ENCODE measurements around the gene TMCO4. TPM values are rescaled to one million over a fixed set of nuclear protein-coding genes. Genes with fewer than 3 reads are reported as not detected.
A peak's percentile ranks its signal among the peaks of the same experiment; 100 is the strongest.

Gene TMCO4
- total and polyA plus RNA-seq, 9 donors = 1.7 to 3.7 (median 2.0) TPM

GRCh38 chr1:19705464-19705863, 94.3 kb downstream of the TMCO4 start:
- no peak for DNase-seq
- H3K36me3 ChIP-seq (ENCODE audit: control insufficient read depth, insufficient read depth, low read length) = no peaks in the 10 kb centered on the region
- H3K9me3 ChIP-seq (replicated peaks; ENCODE audit: control insufficient read depth, low read depth, low read length) = no peaks in the 10 kb centered on the region
- no peak overlapping the region for H3K4me3 ChIP-seq (ENCODE audit: low read length)
- no peak overlapping the region for H3K27ac ChIP-seq (ENCODE audit: low read length)
- H3K4me1 ChIP-seq (ENCODE audit: control insufficient read depth, insufficient read depth, low read length) = peaks cover 6% of the 10 kb centered on the region
- no CpG with 5 or more reads among the region's 4 CpGs for WGBS (ENCODE audit: insufficient coverage)
- H3K27me3 ChIP-seq (ENCODE audit: control insufficient read depth, insufficient read depth, low read length) = no peaks in the 10 kb centered on the region

DNA sequence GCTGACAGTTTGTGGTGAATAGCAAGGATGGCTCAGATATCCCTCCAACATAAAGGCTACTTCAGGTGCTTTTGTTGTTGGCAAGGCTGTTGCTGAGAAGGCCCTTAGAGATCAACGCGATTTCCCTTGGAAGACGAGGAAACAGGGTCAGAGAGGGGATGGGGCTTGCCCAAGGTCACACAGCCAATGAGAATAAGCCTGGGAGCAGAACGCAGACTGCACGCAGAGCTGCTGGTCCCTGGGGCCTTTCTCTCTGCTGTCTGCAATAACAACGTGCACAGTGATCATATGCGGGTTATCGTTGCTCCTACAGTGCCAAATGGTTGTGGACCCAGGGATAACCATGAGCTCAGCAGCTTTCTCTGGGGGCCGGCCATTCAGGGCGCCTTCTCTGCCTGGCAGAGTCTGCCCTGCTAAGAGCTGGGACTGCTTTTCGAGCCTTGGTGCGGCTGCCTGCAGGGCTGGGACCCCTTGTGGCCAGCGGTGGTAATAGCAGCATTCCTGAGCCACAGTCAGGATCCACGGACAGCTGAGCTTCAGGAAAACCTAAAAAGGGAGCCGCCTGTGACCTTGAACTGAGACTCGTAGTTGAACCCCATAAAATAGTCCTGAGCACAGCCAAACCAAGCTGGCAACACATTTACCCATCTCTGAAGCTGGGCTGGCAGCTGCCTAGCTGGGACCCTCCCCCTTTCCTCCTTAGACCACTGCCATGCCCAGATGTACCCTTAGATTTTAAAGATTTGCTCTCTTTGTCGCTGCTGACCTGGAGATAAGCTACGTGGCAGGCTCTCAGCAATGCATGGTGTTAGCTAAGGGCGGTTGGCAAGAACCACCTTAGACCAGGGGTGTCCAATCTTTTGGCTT, 95.2 kb downstream of the TMCO4 start:
- Histone ChIP-seq H3K27me3 (ENCODE audit: control insufficient read depth, insufficient read depth, low read length) (no peaks in the 10 kb centered on the region), H3K4me1 (ENCODE audit: control insufficient read depth, insufficient read depth, low read length) (peaks cover 6% of the 10 kb centered on the region), H3K4me3 (ENCODE audit: low read length) (no peak overlapping the region), H3K27ac (ENCODE audit: low read length) (no peak overlapping the region), H3K36me3 (ENCODE audit: control insufficient read depth, insufficient read depth, low read length) (no peaks in the 10 kb centered on the region), H3K9me3 (replicated peaks; ENCODE audit: control insufficient read depth, low read depth, low read length) (no peaks in the 10 kb centered on the region)
- peak; percentile 71 for DNase-seq
- 13% methylated on average over 19 of the region's 19 CpGs for WGBS (ENCODE audit: insufficient coverage)

GRCh38 chr1:19703280-19703679, 96.4 kb downstream of the TMCO4 start:
- Histone ChIP-seq H3K27me3 (ENCODE audit: control insufficient read depth, insufficient read depth, low read length) (no peaks in the 10 kb centered on the region), H3K36me3 (ENCODE audit: control insufficient read depth, insufficient read depth, low read length) (no peaks in the 10 kb centered on the region), H3K27ac (ENCODE audit: low read length) (no peak overlapping the region), H3K9me3 (replicated peaks; ENCODE audit: control insufficient read depth, low read depth, low read length) (no peaks in the 10 kb centered on the region), H3K4me3 (ENCODE audit: low read length) (no peak overlapping the region), H3K4me1 (ENCODE audit: control insufficient read depth, insufficient read depth, low read length) (peaks cover 6% of the 10 kb centered on the region)
- WGBS (ENCODE audit: insufficient coverage) = 56% methylated on average over 2 of the region's 3 CpGs
- no peak for DNase-seq

DNA sequence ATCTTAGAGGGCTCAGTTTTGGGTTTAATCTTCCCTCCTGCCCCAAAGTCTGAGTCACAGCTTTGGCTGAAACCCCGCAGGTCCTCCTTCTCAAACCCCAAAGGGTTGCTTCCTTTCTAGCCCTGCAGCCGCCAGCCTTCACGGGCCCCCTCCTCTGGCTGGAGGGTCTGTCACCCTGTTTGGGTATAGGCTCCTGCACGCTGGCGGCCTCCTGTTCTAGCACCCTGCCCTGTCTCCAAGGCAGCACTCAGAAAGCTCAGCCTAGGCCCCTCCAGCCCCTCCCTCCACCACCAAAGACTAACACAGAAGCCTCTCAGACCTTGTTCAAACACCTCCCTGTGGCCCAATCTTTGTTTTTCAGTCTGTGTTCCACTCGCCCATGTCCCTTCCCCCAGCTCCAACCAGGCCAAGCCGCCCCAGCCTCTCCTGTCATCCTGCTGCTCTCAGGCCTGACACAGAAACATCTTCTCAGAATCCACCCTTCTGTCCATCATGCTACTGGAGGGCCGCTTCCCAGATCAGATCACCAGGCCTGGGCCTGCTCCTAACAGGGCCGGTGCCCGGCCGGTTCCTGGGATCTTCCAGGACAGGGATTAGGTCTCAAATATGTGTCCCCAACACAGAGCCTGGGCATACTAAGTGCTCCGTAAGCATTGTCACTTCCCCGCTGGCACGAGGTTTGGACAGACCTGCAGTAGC, 99.5 kb downstream of the TMCO4 start:
- Histone ChIP-seq H3K9me3 (replicated peaks; ENCODE audit: control insufficient read depth, low read depth, low read length) (no peaks in the 10 kb centered on the region), H3K36me3 (ENCODE audit: control insufficient read depth, insufficient read depth, low read length) (no peaks in the 10 kb centered on the region), H3K4me1 (ENCODE audit: control insufficient read depth, insufficient read depth, low read length) (peaks cover 6% of the 10 kb centered on the region), H3K27me3 (ENCODE audit: control insufficient read depth, insufficient read depth, low read length) (no peaks in the 10 kb centered on the region), H3K4me3 (ENCODE audit: low read length) (no peak overlapping the region), H3K27ac (ENCODE audit: low read length) (no peak overlapping the region)
- DNase-seq = no peak
- 76% methylated on average over 14 of the region's 14 CpGs for WGBS (ENCODE audit: insufficient coverage)

DNA sequence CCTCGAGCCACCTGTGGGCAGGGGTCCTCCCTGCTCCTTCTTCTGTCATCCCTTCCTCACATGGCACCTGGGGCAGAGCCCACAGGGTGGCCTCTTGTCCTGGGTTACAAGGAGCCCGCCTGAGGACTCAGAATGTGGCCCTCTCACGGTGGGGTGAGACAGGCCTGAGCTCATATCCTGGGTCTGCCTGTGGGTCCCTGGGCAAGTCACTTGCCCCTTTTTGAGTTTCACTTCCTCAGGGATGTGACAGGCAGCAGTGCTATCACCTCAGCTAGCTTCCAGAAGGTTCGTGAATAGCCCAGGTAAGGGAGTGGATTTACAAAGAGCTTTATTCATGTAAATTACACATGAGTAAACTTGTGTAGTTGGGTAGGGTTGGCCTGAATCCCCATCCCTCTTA, 101.5 kb downstream of the TMCO4 start:
- DNase-seq = no peak
- H3K4me1 ChIP-seq (ENCODE audit: control insufficient read depth, insufficient read depth, low read length) = no peaks in the 10 kb centered on the region
- H3K36me3 ChIP-seq (ENCODE audit: control insufficient read depth, insufficient read depth, low read length) = no peaks in the 10 kb centered on the region
- no peak overlapping the region for H3K27ac ChIP-seq (ENCODE audit: low read length)
- H3K4me3 ChIP-seq (ENCODE audit: low read length) = no peak overlapping the region
- no peaks in the 10 kb centered on the region for H3K9me3 ChIP-seq (replicated peaks; ENCODE audit: control insufficient read depth, low read depth, low read length)
- H3K27me3 ChIP-seq (ENCODE audit: control insufficient read depth, insufficient read depth, low read length) = no peaks in the 10 kb centered on the region
- whole genome bisulfite sequencing (ENCODE audit: insufficient coverage) = 87% methylated on average over 3 of the region's 4 CpGs

- no peak overlapping the region for H3K27ac ChIP-seq (ENCODE audit: low read length)
- no peaks in the 10 kb centered on the region for H3K27me3 ChIP-seq (ENCODE audit: control insufficient read depth, insufficient read depth, low read length)
- H3K36me3 ChIP-seq (ENCODE audit: control insufficient read depth, insufficient read depth, low read length) = no peaks in the 10 kb centered on the region
- H3K4me3 ChIP-seq (ENCODE audit: low read length) = no peak overlapping the region
- no peak for DNase-seq
- 97% methylated on average over 7 of the region's 8 CpGs for WGBS (ENCODE audit: insufficient coverage)
- no peaks in the 10 kb centered on the region for H3K4me1 ChIP-seq (ENCODE audit: control insufficient read depth, insufficient read depth, low read length)
- no peaks in the 10 kb centered on the region for H3K9me3 ChIP-seq (replicated peaks; ENCODE audit: control insufficient read depth, low read depth, low read length)
Observed at GRCh38 chr1:19696820-19697219, 102.9 kb downstream of the TMCO4 start.

DNA sequence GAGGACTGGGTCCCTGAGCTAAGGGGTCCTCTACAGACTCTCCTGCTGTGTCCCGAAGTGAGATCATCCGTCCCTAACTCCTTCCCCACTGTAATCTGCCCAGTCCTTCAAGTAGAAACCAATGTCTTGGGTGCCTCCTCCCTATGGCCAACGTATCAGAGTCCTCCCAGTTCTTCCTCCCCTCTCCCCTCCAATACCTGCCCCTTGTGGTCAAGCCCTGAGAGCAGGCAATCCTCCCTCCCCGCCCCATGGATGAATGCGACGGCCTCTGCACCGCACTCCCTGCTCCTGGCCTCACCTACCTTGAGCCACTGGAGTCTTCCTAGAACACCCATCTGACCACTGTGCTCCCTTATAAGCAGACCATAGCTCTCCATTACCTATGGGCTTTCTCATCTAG, 103.9 kb downstream of the TMCO4 start:
- 81% methylated on average over 7 of the region's 7 CpGs for WGBS (ENCODE audit: insufficient coverage)
- Histone ChIP-seq H3K36me3 (ENCODE audit: control insufficient read depth, insufficient read depth, low read length) (no peaks in the 10 kb centered on the region), H3K9me3 (replicated peaks; ENCODE audit: control insufficient read depth, low read depth, low read length) (no peaks in the 10 kb centered on the region), H3K4me1 (ENCODE audit: control insufficient read depth, insufficient read depth, low read length) (no peaks in the 10 kb centered on the region), H3K27ac (ENCODE audit: low read length) (no peak overlapping the region), H3K4me3 (ENCODE audit: low read length) (no peak overlapping the region), H3K27me3 (ENCODE audit: control insufficient read depth, insufficient read depth, low read length) (no peaks in the 10 kb centered on the region)
- no peak for DNase-seq

DNA sequence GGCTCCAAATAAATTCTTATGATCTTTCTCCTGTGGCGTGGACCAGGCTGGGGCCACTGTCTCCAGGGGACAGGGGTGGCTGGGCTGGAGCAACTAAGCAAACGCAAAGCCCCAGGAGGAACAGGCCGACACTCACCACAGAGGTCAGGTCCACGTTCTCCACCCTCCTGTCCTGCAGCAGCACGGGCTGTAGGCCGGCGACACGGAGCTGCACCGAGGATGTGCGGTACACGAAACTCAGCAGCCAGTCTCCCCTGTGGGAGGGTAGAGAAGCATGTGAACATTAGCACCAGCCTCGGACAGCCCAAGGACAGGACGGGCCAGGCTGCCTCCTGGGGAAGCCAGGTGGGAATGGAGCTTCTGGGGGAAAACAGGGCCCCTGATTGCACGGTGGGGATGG, 105.4 kb downstream of the TMCO4 start:
- 73% methylated on average over 14 of the region's 14 CpGs for WGBS (ENCODE audit: insufficient coverage)
- Histone ChIP-seq H3K9me3 (replicated peaks; ENCODE audit: control insufficient read depth, low read depth, low read length) (no peaks in the 10 kb centered on the region), H3K27me3 (ENCODE audit: control insufficient read depth, insufficient read depth, low read length) (no peaks in the 10 kb centered on the region), H3K36me3 (ENCODE audit: control insufficient read depth, insufficient read depth, low read length) (no peaks in the 10 kb centered on the region), H3K4me3 (ENCODE audit: low read length) (no peak overlapping the region), H3K27ac (ENCODE audit: low read length) (no peak overlapping the region), H3K4me1 (ENCODE audit: control insufficient read depth, insufficient read depth, low read length) (no peaks in the 10 kb centered on the region)
- no peak for DNase-seq

- DNase-seq = no peak
- WGBS (ENCODE audit: insufficient coverage) = 78% methylated on average over 6 of the region's 7 CpGs
- Histone ChIP-seq H3K4me1 (ENCODE audit: control insufficient read depth, insufficient read depth, low read length) (no peaks in the 10 kb centered on the region), H3K9me3 (replicated peaks; ENCODE audit: control insufficient read depth, low read depth, low read length) (peaks cover 2% of the 10 kb centered on the region), H3K4me3 (ENCODE audit: low read length) (no peak overlapping the region), H3K27me3 (ENCODE audit: control insufficient read depth, insufficient read depth, low read length) (no peaks in the 10 kb centered on the region), H3K27ac (ENCODE audit: low read length) (no peak overlapping the region), H3K36me3 (ENCODE audit: control insufficient read depth, insufficient read depth, low read length) (no peaks in the 10 kb centered on the region)
Observed at GRCh38 chr1:19690342-19690741, 109.4 kb downstream of the TMCO4 start.

GRCh38 chr1:19689856-19690255, 109.9 kb downstream of the TMCO4 start:
- H3K27ac ChIP-seq (ENCODE audit: low read length) = no peak overlapping the region
- no peak for DNase-seq
- 89% methylated on average over 3 of the region's 3 CpGs for WGBS (ENCODE audit: insufficient coverage)
- H3K36me3 ChIP-seq (ENCODE audit: control insufficient read depth, insufficient read depth, low read length) = no peaks in the 10 kb centered on the region
- H3K4me3 ChIP-seq (ENCODE audit: low read length) = no peak overlapping the region
- H3K27me3 ChIP-seq (ENCODE audit: control insufficient read depth, insufficient read depth, low read length) = no peaks in the 10 kb centered on the region
- H3K4me1 ChIP-seq (ENCODE audit: control insufficient read depth, insufficient read depth, low read length) = no peaks in the 10 kb centered on the region
- peaks cover 2% of the 10 kb centered on the region for H3K9me3 ChIP-seq (replicated peaks; ENCODE audit: control insufficient read depth, low read depth, low read length)

Data from muscle of leg (tissue), 11 donors.